HG02973 (cell line): ENCODE results near the gene MTCL1.

Source experiments
- ATAC-seq: cut with Tn5 transposase; IDR thresholded peaks from one replicate; pipeline ENCODE4 v1.9.1; 2021; ENCODE audit warnings: moderate library complexity; ENCODE audit not compliant: unreplicated experiment

The MTCL1 gene

DNA sequence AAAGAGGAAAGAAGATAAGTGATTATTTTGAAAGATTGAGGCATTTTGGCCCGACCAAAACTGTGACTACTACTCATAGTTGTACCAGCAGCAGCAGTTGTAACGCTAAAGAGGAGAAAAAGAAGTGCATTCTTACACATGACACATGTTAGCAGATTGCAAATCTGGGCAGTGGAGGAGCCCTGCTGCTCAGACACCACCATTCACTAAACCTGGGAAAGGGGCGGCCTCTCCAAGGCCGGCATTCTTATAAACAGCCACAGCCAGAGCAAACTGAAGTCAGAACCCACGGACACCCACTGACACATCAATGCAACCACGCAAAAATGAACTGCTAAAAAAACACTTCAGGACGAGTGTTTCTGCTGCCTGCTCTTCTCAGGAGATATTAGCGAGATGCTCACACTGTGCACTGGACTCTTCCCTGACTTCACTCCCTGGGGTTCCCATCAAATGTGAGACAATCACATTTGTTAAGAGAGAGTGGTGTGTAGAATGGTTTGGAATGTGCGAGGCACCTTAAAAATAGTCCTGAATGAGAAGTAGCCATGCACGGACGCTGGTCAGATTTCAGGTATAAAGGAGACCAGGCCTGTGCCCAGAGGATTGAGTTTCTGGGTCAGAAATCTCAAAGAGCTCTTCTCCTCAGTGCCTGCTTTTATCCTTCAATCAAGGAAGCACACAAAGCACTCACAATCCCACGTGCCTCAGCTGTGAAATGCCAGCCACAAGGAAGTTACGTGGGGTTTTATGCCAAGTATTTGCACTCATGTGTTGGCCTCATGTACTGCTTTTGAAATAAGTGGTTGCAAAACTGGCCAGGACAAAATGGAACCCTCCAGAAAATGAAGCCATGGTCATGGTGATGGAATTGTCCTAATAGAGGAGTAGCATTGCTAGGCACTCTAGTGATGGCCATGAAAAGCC lies 83.4 kb downstream of the MTCL1 start:
- ATAC-seq = no peak

DNA sequence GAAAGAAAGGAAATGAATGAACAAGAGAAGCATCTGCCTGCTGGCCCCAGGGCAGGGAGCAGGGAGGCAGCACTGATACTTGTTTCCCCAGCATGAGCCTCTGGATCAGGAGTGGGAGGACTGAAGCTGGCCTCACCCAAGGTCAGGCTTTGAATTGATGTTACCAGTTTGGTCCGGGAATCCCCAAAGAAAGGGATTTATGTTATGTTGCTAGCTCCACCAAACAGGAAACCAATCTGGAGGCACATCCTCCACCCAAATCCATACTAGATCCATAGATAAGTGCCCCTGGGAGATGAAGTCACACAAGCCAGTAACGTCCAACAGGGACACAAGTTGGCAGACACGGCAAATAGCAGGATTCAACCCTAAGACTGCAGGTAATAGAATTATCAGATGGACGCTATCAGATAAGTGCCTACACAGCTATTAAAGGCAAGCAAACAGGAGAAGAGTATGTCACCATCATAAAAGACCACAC lies 85.9 kb downstream of the MTCL1 start:
- ATAC-seq = no peak

DNA sequence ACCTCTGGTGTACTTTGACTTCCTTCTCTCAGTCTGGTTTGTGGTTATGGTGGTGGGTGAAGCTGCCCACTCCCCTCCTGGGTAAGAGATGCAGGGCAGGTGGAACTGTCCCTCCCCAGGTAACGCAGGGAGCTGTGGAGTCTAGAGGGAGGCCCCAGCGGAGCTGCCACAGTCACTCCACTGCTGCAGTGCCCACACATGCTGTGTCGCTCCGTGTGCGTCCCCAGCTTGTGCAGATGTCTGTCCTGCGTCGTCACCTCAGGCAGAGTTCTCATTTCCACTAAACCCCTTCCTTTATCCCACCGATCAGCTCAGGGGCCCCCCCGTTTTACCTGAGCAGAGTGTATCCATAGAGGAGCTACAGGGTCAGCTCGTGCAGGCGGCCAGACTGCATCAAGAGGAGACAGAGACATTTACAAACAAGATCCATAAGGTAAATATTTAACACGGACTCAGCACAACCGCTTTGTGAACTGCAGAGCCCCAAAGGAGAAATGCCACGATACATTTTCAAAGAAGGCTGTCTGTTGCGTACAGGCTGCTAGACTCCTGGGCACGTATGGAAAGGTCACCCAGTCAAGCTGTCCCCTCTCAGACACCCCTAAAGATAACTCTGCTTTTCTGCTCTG lies 87.4 kb downstream of the MTCL1 start:
- ATAC-seq = no peak

DNA sequence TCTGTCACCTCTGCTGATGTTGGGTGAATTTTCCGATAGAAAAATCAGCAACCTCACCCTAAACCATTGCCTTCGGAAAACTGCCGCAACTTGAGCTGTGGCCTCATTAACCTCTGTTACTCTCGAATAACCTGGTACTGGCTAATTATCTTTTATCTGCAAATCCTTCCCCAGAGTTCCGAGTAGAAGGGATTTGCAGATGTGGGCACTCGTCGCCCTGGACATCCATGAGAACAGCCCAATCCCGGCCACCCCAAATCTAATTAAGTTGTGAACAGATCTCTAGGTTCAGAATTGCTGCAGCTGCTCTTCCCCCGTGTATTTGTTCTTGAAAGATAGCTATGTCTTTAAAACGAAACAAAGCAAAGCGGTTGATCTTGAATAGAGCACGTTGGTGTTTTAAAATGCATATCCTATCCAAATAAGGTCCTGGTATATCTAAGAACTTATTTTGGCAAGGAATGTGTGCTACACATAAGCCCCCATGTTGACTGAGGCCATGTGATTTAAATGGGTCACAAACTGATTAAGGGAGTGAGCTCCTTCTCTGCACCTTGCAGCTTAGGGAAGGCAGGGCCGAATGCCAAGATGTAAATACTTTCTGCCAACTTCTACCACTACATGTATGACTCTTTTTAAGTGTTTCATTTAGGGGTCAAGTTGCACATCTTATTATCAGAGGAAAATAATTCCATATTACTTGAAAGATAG lies 88.2 kb downstream of the MTCL1 start:
- no peak for ATAC-seq

DNA sequence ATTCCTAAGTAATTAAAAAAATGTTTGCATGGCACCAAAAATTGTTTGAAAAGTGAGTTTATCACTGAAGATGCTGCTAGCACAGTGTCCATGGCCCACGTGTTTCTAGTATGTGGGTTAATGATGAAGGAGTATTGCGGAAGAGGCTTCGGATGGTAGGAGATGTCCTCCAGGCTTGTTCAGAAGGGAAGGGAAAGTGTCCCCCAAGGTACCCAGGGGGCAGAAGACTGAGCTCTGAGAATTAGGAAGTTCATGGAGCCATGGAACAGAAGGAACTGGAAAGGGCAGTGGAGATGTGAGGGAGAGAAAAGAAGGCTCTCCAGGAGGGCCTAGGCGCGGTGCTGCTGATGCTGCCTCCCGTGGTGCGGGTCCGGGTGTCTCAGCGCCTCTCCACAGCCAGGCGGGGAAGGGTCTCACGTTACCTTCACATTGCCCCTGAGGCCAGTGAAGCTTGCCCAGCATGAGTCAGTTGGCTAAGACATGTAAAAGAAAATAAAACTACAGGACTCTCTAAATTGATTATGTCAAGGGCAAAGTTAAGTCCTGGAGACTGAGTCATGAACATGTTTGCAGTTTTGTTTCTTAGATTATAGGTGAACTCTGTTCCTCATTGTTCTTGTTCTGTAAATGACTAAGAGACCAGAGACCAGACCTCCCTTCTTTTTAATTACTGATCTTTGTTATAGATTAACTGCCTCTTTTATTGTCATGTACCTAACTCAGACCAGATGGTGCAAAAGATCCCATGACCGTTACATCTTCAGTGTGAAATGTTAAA lies 89.0 kb downstream of the MTCL1 start:
- no peak for ATAC-seq

DNA sequence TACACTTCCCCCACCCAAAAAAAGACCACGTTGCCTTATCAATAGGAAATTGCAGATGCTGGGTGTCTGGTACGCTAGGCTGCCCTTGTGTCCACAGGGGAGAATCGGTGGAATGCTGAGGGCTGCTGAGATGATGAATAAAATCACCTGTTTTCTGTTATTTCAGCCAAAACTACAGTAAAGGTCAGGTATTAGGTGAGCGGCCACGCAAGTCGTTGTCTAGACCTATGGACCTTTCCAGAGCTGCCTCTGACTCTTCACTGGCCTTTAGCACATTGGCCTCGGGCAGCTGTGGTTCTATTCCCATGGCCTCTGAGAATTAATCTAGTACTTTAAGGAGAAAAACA lies 89.6 kb downstream of the MTCL1 start:
- ATAC-seq = no peak

DNA sequence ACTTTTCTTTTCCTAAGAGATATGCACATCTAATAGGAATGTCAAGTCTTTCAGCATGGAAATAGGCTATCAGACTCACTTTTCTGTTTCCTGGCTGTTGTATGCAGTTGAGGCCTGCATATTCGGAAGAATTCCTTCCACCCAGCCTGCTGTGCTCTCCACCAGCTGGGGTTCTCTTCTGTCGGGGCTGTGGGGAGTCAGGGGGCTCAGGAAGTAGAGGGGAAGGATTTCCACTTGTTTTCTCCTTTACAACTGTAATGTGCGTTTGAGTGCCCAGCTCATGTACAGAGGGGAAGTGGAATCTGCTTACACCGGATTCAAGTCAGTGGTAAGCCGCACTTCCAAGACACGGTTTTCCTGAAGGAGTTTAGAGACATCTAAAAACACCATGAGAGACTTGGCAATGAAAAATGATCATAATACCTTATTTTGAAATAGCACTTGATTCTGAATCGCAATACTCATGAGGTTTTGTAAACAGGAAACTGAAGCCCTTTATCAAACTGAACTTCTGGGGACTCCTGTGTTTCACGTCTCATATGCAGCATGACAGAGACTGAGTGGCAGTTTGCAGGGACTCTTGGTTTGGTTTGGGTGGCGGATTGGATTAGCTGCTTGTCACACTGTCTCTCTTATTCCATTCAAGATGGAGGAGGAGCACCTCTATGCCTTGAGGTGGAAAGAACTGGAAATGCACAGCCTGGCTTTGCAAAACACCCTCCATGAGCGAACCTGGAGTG lies 90.4 kb downstream of the MTCL1 start:
- ATAC-seq = no peak

DNA sequence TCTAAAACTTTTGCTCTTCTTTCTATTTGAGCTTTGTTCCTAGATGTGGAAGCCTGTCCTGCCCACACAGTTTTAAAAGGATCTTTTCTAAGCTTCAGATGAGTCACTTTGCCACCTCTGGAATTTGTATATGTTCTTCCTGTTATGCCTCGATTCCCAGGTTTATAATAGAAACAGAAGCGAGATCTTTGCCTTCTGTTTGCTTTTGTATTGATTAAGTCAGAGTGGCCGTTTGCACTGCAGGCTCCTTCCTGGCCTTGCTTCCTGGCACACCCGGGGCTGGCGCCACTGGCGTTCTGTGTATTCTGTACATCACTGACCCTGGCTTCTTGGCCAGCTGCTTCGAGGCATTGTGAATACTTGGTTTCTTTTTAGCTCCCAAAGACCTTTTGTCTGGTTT lies 91.8 kb downstream of the MTCL1 start:
- ATAC-seq = no peak

DNA sequence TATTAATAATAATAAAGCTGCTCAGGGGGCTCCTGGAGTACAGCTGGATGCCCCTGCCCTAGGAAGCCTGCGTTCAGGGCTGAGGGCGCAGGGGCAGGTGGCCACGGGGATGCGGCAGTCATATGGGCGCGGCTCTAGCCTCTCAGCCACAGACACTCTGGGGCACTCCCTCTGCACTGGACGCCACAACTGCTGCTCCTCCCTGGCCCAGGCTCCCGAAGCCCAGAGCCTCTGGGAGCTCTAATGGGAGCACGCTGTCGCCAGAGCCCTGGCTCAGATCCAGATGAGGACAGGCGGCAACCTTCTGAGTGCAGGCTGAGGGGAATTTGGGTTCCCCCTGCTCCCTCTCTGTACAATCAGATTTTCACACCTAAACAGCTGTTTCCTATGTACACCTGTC lies 93.6 kb downstream of the MTCL1 start:
- ATAC-seq = no peak

DNA sequence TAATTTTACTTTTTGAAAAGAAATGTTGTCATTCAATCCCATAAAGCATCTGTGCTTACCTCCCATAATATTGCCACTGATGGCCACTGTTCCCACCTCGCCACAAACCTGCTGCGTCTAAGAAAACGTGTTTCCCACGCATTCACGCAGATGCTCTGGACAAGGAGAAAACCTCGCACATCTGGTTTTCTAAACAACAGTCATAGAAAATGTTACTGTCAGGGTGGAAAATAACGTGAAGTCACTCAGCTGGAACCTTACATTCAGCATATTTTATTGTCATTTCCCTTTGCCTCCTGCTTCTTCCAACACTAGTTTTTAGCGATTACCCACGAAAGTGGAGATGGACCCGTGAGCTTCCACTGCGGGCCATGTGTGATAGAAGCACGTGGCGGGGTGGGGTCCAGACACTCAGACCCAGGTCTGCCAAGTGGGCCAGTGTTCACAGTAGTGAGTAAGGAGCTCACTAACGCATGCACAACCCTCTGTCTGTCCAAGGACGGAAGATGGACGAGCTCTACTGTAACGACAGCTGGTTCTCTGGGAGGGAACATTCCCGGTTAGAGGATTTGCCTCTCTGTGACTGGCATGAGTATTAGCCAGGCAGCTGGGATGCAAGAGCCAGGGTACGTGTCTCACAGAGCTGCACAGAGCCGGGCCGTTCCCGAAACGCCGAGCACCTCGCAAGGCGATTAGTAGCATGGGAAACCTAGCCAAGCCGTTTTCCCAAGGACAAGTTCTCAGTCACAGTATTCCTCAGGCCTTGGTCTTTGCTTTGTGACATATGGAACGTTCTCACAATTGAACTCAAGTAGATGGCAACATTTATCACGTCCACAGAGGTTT lies 94.5 kb downstream of the MTCL1 start:
- no peak for ATAC-seq

DNA sequence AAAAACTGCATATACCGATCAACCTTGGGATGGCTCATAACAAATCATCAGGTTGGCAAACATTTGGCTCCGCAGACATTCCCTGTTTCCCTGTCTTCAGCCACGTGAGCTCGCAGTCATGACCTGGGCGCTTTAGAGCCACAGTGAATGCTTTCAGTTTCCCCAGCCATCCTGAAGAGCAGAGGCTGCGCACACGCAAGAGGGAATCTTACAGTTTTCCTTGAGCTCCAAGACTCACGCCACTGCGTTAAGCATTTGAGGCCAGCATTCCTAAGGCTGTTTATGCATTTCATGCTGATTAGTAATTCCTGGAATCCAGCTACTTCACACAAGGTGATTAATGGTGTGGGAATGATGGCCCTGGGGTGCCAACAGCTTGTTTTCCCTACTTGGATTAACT lies 95.1 kb downstream of the MTCL1 start:
- ATAC-seq = no peak

DNA sequence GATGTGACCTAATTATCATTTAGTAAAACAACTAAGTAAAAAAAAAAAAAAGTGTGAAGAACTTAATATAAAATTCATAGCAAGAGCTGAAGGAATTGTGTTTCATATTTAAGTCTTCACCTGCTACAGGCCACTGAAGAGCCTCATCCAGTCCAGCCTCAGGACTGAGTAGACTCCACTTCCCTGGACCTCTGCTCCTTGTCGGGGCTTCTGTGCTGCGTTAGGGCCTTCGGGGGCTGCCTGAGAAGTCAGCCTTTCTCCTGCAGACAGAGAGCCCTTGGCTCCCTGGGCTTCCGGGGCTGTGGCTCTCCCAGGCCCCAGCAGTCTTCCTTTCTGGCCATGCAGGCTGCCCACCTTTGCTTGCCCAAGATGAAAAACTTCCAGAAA lies 95.5 kb downstream of the MTCL1 start:
- ATAC-seq = no peak

DNA sequence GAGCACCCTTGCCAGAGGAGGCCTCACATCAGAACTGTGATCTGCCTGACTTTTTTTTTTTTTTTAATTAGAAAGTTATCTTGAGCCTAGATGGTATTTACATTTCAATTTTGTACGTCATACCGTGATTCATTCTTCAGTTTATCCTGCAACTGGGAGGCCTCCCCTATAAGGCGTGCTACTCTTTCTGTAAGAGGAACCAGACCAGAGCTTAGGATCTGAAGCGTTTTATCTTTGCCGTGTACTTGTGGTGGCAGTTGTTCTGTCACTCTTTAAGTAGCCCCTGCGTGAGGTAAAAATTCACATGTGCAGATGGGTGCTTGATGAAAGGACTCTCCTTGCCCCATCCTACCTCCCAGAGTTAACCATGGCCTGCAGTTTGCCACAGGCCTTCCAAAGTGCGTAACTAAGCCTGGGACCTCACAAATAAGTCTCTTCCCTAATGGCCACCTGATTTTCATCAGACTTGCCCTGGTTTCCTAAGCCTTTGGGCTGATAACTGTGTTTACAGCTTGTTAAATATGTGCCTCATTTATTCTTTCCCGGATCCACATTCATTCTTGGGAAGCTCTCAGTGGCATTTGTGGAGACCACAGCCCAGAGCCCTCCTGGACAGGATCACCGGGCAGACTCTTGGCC lies 96.0 kb downstream of the MTCL1 start:
- ATAC-seq = no peak

DNA sequence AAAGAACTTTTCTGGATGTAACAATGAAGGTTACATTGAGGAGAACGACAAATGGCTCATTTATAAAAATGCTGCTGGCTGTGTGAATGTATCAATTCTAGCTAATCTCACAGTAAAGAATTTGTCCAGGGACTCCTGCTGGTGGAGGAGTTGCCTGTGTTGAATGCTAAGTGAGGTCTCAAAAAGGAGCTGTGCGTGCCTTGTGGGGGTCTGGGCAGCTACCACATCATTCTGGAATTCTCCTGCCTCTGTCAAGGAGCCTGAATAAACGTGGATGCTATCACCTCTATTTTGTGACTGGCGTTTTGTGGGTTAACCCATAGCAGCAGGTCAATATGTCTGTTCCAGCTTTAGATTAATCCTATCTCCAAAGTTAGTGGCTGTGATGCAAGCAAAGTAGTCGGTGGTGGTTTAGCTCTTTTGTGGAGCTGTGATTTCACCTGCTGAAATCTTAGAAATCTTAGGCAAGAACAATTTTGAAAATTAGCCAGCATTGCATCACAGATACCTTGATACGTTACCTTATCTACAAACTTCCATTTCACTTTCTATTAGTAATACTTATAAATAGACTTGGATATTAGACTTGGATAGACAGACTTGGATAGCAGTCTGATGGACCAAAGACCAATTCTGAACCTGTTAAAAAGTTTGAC lies 96.8 kb downstream of the MTCL1 start:
- ATAC-seq = no peak

DNA sequence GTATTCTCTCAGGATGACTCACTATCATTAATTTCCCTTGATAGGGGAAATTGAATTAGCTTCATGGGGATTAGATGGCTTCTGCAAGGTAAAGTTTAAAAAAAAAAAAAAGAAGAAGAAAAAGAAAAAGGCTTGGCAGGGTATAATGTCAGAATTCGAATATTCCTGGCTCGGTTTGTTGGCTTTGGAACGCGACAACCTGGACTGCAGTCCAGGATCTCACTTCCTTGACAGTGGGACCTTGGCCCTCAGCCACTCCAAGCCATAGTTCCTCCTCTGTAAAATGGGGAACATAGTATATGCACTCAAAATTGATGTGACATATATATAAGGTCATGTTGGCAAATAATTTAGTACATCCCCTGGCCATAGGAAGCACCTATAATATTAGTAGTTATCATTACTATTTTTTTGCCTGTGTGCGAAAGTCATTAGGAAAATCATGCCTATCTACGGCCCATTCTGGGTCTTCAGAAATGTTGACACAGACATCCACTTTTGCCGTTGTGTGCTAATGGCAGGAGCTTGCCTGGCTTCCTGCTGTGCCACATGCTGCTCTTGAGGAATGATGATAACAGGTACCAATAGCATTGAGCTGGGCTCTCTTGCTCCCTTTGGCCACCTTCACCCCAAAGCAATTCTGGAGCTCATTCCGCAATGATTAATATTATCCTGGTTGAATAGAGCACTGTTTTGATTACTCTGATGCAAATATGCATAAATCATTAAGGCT lies 97.9 kb downstream of the MTCL1 start:
- ATAC-seq = no peak

DNA sequence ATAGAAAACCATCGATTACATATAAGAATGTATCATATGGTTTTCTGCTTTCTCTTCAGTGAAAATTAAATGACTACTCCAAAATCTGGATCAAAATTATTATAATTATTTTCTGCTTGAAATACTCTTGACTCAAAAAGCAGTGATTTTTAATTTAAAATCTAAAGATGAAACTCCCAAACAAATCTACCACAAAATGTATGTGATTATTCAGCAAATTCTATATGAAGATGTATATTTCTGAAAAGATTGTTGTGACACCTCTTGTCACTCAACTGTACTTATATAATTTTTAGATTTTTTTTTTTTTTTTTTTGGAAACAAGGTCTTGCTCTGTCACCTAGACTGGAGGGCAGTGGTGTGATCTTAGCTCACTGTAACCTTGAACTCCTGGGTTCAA lies 98.6 kb downstream of the MTCL1 start:
- no peak for ATAC-seq

DNA sequence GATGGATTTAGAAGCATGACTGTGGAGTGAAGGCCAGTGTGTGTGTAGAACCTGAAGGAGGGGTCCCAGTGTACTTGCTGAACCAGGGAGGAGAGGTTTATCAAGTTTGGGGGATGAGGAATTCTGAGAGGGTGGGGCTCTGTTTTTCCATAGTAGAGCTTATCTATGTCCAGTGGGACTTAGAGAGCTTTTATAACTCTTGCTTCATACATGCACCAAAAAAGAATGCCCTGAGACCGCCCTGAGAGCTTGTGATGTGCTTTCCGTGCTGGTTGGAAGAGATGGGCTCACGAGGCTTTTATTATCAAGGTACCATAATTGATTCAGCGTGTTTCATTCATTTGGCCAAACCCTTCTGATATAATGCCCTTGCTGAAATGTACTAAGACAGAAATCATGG lies 100.2 kb downstream of the MTCL1 start:
- no peak for ATAC-seq
